Measurements from ENCODE around the gene ARL5B. TPM values are rescaled to one million over a fixed set of nuclear protein-coding genes. Genes with fewer than 3 reads are reported as not detected.

ARL5B gene
- total RNA-seq, 1 donor from 2014 or later: 22.9 TPM

- no peak for DNase-seq (ENCODE audit: low spot score)
- Mint-ChIP-seq H3K36me3 (ENCODE audit: low read depth, unreplicated experiment) (no peaks in the 10 kb centered on the region), H3K9me3 (ENCODE audit: unreplicated experiment) (no peaks in the 10 kb centered on the region), H3K4me1 (ENCODE audit: unreplicated experiment) (no peaks in the 10 kb centered on the region), H3K4me3 (ENCODE audit: unreplicated experiment) (no peak overlapping the region), H3K27ac (ENCODE audit: unreplicated experiment) (no peak overlapping the region), H3K27me3 (ENCODE audit: unreplicated experiment) (no peaks in the 10 kb centered on the region)
- no peak for TF ChIP-seq CTCF (IDR thresholded peaks at IDR 0.05; ENCODE audit: unreplicated experiment)
Observed at GRCh38 chr10:18685555-18685954, 26.3 kb downstream of the ARL5B start.

- Mint-ChIP-seq H3K27me3 (ENCODE audit: unreplicated experiment) (no peaks in the 10 kb centered on the region), H3K27ac (ENCODE audit: unreplicated experiment) (no peak overlapping the region), H3K4me3 (ENCODE audit: unreplicated experiment) (no peak overlapping the region), H3K9me3 (ENCODE audit: unreplicated experiment) (no peaks in the 10 kb centered on the region), H3K36me3 (ENCODE audit: low read depth, unreplicated experiment) (no peaks in the 10 kb centered on the region), H3K4me1 (ENCODE audit: unreplicated experiment) (no peaks in the 10 kb centered on the region)
- no peak for TF ChIP-seq CTCF (IDR thresholded peaks at IDR 0.05; ENCODE audit: unreplicated experiment)
- no peak for DNase-seq (ENCODE audit: low spot score)
Observed at GRCh38 chr10:18687195-18687594, 28.0 kb downstream of the ARL5B start.

GRCh38 chr10:18687706-18688105, 28.5 kb downstream of the ARL5B start:
- Mint-ChIP-seq H3K36me3 (ENCODE audit: low read depth, unreplicated experiment) (no peaks in the 10 kb centered on the region), H3K27me3 (ENCODE audit: unreplicated experiment) (no peaks in the 10 kb centered on the region), H3K4me1 (ENCODE audit: unreplicated experiment) (no peaks in the 10 kb centered on the region), H3K27ac (ENCODE audit: unreplicated experiment) (no peak overlapping the region), H3K9me3 (ENCODE audit: unreplicated experiment) (no peaks in the 10 kb centered on the region), H3K4me3 (ENCODE audit: unreplicated experiment) (no peak overlapping the region)
- no peak for TF ChIP-seq CTCF (IDR thresholded peaks at IDR 0.05; ENCODE audit: unreplicated experiment)
- DNase-seq (ENCODE audit: low spot score): no peak

- no peaks in the 10 kb centered on the region for H3K9me3 Mint-ChIP-seq (ENCODE audit: unreplicated experiment)
- no peaks in the 10 kb centered on the region for H3K27me3 Mint-ChIP-seq (ENCODE audit: unreplicated experiment)
- H3K27ac Mint-ChIP-seq (ENCODE audit: unreplicated experiment): no peak overlapping the region
- H3K4me1 Mint-ChIP-seq (ENCODE audit: unreplicated experiment): no peaks in the 10 kb centered on the region
- H3K36me3 Mint-ChIP-seq (ENCODE audit: low read depth, unreplicated experiment): no peaks in the 10 kb centered on the region
- TF ChIP-seq CTCF (IDR thresholded peaks at IDR 0.05; ENCODE audit: unreplicated experiment): no peak
- H3K4me3 Mint-ChIP-seq (ENCODE audit: unreplicated experiment): no peak overlapping the region
- no peak for DNase-seq (ENCODE audit: low spot score)
Observed at GRCh38 chr10:18689498-18689897, 30.3 kb downstream of the ARL5B start.

GRCh38 chr10:18690541-18690940, 31.3 kb downstream of the ARL5B start:
- Mint-ChIP-seq H3K9me3 (ENCODE audit: unreplicated experiment) (no peaks in the 10 kb centered on the region), H3K27me3 (ENCODE audit: unreplicated experiment) (no peaks in the 10 kb centered on the region), H3K36me3 (ENCODE audit: low read depth, unreplicated experiment) (no peaks in the 10 kb centered on the region), H3K4me3 (ENCODE audit: unreplicated experiment) (no peak overlapping the region), H3K4me1 (ENCODE audit: unreplicated experiment) (no peaks in the 10 kb centered on the region), H3K27ac (ENCODE audit: unreplicated experiment) (no peak overlapping the region)
- TF ChIP-seq CTCF (IDR thresholded peaks at IDR 0.05; ENCODE audit: unreplicated experiment): no peak
- no peak for DNase-seq (ENCODE audit: low spot score)
